Cardiac fibroblast (primary cell): ENCODE data around the gene XYLT1.
A peak's percentile ranks its signal among the peaks of the same experiment; 100 is the strongest.
"Not testable (repeated sequence)": the region's sequence is repeated elsewhere in the genome, so short reads cannot be mapped to it uniquely, and the experiment has no call there.

Experiments used
- DNase-seq, 2 donors: peaks; one replicate each; pipeline versions ENCODE4 v3.0.0 to v3.0.0-alpha.2; 2010; ENCODE audit warnings: low read depth in 2 of 2
- H3K4me3 ChIP-seq, 2 donors: replicated peaks in 1 of 2; 1 replicate in 1 of 2; 2 replicates in 1 of 2; pipeline ENCODE4 v1.5.1; 2011; ENCODE audit warnings: low read depth in 2 of 2, low read length in 2 of 2, mild to moderate bottlenecking in 2 of 2, moderate library complexity in 1 of 2
- TF ChIP-seq, protein P1 (sequence below): IDR thresholded peaks from one replicate; pipeline ENCODE4 v1.5.1; 2011; ENCODE audit warnings: low read depth, mild to moderate bottlenecking, low read length, inconsistent platforms

Gene XYLT1

DNA sequence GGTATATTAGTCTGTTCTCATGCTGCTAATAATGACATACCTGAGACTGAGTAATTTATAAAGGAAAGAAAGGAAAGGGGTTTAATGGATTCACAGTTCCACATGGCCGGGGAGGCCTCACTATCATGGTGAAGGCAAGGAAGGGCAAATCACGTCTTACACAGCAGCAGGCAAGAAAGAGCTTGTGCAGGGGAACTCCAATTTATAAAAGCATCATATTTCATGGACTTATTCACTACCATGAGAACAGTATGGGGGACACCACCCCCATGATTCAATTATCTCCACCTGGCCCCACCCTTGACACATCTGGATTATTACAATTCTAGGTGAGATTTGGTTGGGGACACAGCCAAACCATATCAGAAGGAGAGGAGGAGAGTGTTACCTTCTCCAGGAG lies 17.7 kb upstream of the XYLT1 start:
- H3K4me3 ChIP-seq = no peak overlapping the region
- DNase-seq = no peak
- TF ChIP-seq, protein P1, sequence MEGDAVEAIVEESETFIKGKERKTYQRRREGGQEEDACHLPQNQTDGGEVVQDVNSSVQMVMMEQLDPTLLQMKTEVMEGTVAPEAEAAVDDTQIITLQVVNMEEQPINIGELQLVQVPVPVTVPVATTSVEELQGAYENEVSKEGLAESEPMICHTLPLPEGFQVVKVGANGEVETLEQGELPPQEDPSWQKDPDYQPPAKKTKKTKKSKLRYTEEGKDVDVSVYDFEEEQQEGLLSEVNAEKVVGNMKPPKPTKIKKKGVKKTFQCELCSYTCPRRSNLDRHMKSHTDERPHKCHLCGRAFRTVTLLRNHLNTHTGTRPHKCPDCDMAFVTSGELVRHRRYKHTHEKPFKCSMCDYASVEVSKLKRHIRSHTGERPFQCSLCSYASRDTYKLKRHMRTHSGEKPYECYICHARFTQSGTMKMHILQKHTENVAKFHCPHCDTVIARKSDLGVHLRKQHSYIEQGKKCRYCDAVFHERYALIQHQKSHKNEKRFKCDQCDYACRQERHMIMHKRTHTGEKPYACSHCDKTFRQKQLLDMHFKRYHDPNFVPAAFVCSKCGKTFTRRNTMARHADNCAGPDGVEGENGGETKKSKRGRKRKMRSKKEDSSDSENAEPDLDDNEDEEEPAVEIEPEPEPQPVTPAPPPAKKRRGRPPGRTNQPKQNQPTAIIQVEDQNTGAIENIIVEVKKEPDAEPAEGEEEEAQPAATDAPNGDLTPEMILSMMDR = no peak

DNA sequence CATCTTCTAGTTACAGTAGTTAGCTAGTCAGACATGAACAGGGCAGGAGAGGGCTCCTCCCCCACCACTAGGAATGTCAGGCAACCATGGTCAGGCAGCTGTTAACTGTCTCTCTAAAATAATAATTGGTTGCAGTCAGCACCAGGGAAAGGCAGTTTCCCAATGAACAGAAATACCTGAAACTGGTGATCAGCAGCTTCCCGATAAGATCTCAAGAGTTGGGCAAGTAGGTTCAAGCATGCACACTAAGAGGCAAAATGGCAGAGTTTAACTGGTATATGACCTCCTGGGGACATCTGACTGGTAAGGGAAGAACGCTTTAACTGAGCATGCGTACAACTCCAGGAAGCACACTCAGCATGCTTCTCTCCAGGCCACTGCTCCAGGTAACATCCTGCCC lies 12.6 kb upstream of the XYLT1 start:
- H3K4me3 ChIP-seq = no peak overlapping the region
- DNase-seq = no peak
- TF ChIP-seq, protein P1 = no peak

DNA sequence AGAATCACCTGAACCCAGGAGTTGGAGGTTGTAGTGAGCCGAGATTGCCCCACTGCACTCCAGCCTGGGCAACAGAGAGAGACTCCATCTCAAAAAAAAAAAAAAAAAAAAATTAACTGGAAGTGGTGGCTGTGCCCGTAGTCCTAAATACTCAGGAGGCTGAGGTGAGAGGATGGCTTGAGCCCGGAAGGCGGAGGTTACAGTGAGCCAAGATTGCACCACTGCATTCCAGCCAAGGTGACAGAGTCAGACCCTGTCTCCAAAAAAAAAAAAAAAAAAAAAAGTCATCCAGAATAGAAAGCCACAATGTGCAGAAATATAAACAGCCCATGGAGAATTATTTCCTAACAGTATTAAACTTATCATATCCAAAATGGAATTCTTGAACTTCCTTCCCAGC lies 11.6 kb upstream of the XYLT1 start:
- H3K4me3 ChIP-seq = not testable (repeated sequence)

DNA sequence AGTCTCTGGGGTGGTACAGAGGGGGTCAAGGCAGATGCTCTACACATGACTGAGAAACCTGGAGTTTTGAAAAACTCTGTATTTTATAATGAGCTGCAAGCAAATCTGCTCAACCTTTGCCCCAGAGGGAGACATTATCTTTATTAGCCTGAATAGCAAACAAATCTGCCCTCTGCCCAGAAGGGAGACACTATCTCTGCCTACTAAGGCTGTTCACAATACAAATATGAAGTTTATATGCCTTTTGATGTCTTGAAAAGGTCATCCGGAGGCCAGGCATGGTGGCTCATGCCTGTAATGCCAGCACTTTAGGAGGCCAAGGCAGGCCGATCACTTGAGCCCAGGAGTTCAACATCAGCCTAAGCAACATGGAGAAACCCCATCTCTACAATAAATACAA lies 11.0 kb upstream of the XYLT1 start:
- TF ChIP-seq, protein P1 = no peak
- DNase-seq = no peak
- no peak overlapping the region for H3K4me3 ChIP-seq

More for the DNA sequence above, 11.6 kb upstream of the XYLT1 start:
- DNase-seq = not testable (repeated sequence)

DNA sequence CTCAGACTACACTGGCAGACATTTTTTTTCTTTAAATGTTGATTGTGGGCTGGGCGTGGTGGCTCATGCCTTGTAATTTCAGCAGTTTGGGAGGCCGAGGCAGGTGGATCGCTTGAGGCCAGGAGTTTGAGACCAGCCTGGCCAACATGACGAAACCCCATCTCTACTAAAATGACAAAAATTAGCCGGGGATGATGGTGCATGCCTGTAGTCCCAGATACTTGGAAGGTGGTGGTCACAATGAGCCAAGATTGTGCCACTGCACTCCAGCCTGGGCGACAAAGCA lies 6.4 kb upstream of the XYLT1 start:
- DNase-seq, H3K4me3 ChIP-seq: not testable (repeated sequence)

DNA sequence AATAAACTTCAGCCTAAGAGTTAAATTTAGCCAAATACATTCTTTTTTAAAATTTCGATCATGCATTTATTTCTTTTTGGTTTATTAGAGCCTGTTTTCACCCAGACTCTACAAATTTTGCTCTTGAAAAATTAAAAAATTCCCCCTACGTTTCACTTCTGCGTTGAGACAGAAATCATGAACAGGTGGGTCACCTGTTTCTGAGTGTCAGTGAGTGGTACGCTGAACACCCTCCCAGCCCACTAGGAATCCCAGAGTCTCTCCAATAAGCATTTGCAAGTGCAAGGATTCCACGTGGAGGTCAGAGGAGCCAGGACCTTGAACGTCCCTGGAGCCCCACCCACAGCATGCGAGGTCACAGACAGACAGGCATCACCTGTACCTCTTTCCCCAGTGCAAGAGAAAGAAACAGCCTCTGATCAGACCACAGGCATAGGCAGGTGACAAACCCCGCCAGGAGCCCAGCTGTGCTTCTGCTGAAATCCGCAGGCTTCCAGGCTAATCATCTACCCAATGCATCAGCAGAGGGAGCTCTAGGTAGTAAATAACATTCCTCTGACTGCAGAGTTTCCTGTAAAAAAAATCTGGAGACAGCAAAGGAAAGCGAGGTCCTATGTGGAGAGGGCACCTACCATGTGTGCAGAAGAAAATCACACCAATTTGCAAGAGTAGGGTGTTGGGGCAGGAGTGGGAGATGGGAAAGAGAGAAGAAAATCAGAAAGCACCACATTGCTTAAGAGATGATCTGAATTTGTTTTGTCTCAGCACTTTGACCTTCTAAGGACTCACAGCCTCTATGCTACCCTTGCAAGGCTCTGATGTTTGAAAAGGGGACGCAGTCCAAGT lies 5.9 kb upstream of the XYLT1 start:
- no peak overlapping the region for H3K4me3 ChIP-seq
- TF ChIP-seq, protein P1 = peak; percentile 68
- DNase-seq = peak; percentile 62 to 73

DNA sequence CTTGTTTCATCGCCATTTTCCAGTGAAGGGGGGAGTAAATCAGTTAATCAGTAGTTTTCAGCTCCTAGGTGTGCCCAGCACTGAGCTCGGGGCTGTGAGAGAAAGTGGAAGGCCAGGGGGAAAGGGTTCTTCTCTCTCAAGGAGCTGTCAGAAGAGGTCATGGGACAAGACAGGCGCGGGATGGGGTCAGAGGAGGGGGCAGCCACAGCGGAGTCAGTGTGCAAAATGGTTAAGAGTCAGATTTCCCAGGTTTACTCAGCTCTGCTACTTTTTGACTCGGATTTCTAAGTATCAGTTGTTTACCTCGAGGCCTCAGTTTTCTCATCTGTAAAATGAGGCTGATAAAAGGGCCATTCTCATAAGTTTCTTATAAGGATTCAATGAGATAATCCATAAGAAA lies 4.3 kb upstream of the XYLT1 start:
- DNase-seq = no peak
- TF ChIP-seq, protein P1 = no peak
- no peak overlapping the region for H3K4me3 ChIP-seq

DNA sequence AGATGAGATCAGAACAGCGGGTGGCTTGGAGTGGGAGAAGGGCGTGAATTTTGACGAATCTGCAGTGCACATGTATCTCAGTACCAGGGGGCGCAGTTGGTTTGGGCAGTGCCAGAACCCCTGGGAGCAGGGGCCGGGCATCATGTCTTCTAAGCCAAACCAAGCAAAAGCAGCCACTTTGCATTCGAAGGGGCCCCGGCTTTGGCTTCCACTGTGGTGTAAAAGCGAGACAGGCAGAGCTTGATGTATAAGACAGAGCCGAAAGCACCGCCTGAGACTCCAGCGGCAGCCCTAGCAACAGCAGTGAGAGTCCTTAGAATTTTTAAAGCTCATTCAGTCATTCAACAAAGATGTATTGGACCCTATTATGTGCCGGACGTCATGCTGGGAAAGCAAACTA lies 3.8 kb upstream of the XYLT1 start:
- TF ChIP-seq, protein P1 = no peak
- no peak for DNase-seq
- no peak overlapping the region for H3K4me3 ChIP-seq
